HG02623 (cell line): ENCODE data around the gene TPCN1.

ENCODE experiments used
- ATAC-seq: cut with Tn5 transposase; IDR thresholded peaks from one replicate; pipeline ENCODE4 v1.9.1; 2021; ENCODE audit warnings: moderate library complexity; ENCODE audit not compliant: unreplicated experiment

The TPCN1 gene

DNA sequence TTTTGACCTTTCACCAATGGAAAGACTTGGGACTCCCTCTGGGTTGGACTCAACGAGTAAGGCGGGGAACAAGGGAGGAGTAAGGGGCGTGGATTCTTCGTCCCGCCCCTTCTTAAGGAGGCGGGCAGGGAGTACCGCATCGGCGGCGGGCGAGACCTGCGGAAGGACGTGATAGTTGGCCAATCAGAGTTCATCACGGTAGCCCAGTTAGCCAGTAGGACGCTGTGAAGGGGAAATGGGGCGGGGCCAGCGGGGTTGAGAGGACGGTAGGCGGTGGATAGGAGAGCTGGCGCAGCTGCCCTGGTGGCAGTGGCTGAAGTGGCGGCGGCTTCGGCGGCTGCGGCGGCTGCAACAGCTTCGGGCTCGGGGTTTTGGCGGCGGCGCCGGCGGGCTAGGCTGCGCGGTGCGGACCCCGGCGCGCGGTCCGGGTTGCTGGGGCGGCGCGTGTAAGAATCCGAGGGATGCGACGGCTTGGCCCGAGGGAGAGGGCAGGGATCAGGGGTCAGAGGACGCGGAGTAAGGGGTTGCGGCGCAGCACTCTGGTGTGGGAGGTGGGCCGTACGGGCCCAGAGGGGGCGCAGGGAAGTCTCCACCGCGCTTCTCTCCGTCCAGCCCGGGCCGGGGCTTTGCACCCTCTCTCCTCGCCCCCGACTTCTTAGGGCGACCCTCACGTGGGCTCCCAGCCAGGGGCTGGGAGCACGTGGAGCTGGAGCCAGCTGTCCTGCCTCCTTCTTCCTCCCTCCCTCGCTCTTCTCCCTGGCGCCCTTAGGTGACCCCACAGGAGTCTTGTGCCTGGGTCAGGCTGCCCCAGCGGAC, at the start of gene TPCN1:
TPCN1 (plus strand) TSS at position 284 of the 816 bp plus-strand sequence. CDS start 5,389 bp downstream, outside the sequence.
- ATAC-seq, result peak; percentile 84

DNA sequence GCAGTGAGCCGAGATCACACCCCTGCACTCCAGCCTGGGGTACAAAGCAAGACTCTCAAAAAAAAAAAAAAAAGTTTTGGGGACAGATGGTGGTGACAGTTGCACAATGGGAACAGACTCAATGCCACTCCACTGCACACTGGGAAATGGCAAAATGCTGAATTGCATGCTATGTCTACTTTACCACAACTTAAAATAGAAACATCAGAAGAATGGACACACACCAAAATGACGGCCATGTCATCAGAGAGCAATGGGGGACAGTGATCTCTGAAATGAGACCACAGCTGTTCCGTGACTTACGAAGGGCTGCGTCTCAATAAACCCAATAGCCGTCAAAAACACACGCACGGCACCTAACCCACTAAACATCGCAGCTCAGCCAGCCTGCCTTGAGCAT, 49.7 kb upstream of the TPCN1 start:
- ATAC-seq, result no peak

DNA sequence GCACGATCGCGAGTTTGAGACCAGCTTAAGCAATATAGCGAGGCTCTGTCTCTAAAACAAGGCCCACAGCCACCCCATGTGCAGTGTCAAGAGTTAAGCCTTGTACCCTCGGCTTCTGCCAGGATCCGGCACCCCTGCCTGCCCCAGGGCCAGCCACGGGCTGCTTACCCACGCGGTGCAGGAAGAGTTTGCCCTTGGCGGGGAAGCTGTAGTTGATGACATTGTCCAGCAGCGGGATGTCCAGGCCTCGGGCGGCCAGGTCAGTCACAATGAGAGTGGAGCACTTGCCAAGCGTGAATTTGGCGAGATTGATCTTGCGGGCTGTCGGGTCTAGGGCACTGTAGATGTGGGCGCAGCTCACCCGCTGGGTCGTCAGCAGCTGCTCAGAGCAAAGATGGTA, 49.1 kb upstream of the TPCN1 start:
- ATAC-seq, result no peak

GRCh38 chr12:113173081-113173698, 48.1 kb upstream of the TPCN1 start:
- peak; percentile 59 for ATAC-seq

DNA sequence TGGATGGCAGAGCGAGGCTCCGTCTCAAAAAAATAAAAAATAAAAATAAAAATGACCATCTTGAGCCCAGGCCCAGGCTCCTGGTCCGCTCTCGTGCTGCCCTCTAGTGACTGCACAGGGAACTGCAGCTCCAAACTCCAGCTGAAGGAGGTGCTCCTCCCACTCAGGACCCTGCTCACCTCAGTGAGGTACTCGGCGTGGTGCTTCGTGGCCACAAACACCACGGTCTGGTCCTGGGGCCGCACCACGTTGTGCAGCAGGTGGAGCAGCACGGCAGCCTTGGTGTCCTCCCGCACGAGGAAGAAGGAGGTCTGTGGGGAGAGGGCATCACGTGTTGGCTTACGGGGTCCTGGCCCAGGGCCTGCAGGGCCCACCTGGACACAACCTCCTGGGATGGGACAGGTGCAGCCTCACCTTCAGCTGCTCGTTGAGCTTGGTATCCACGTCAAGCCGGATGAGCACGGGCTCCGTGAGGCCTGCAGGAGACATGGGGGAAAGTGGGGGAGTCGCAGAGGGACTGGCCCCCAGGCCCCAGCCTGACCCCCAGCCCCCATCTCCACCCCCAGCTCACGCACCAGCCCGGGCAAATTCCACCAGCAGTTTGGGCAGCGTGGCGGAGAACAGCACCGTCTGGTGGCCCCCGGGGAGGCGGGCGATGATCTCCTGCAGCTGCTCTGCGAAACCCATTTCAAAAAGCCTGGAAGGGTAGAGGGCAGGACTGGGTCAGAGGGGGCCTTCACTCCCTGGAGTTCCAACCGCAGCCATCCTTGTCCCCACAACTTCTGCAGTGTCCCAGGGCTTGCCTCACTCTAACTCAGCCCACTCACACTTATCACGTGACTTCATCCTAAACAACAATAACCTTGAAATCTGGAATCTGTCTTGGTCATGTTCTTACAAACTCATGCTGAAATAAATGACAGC, 46.5 kb upstream of the TPCN1 start:
- ATAC-seq, result no peak

- no peak for ATAC-seq
These were observed 42.2 kb upstream of the TPCN1 start for GRCh38 chr12:113179023-113179422.

- ATAC-seq, result no peak
These were observed 40.9 kb upstream of the TPCN1 start for GRCh38 chr12:113180333-113180732.

DNA sequence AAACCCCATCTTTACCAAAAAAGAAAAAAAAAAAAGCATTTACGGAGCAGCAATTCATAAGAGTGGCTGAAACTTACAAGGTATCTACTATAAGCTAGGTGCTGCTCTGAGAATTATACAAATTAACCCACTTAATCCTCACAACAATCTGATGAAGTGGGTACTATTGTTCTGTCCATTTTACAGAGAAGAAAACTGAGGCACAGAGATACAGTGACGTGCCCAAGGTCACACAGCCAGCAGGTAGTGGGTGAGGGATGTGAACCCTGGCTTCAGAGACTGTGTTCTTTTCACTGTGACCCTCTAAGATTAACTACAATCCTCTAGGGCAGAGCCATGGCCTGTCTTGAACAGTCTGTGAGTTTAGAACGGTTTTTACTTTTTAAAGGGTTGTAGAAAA, 39.3 kb upstream of the TPCN1 start:
- ATAC-seq, result no peak

DNA sequence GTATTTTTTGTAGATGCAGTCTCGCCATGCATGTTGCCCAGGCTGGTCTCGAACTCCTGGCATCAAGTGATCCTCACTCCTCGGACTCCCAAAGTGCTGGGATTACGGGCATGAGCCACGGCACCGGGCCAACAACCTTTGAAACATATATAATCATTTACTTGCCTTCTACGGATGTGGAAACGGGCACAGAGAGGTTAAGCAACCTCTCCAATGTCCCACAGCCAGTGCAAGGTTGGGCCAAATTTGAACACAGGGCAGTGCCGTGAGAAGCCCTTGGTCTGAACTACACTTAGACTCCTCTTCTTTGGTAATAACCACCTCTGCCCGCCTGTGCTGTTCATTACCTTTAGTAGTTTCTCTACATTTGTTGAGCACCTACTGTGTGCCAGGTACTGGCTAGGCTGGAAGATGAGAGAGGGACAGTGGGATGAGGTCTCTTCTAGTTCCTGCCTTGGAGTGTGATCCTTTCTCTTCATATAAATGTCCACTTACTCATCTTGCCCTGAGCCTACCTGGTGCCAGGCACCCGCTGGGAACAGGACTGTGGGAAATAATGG, 38.2 kb upstream of the TPCN1 start:
- ATAC-seq, result no peak

DNA sequence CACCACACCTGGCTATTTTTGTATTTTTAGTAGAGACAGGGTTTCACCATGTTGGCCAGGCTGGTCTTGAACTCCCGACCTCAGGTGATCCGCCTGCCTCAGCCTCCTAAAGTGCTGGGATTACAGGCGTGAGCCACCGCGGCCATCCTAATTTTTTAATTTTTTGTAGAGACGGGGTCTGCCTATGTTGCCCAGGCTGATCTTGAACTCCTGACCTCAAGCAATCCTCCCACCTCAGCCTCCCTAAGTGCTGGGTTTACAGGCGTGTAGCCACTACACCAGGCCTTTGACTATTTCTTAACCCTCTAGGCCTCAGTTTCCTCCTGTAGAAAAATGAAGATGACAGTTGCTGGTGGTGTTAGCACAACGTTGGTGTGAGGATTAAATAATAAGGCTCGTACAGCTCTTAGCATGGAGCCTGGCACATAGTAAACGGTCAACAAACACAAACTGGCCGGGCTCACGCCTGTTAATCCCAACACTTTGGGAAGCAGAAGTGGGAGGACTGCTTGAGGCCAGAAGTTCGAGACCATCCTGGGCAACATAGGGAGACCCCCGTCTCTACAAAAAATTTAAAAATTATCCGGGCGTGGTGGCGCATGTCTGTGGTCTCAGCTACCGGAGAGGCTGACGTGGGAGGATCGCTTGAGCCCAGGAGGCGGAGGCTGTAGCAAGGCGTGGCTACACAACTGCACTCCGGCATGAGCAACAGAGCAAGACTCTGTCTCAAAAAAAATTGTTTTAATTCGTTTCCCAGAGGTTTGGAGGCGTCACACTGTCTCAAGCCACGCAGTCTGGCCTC, 37.0 kb upstream of the TPCN1 start:
- peak; percentile 33 for ATAC-seq

DNA sequence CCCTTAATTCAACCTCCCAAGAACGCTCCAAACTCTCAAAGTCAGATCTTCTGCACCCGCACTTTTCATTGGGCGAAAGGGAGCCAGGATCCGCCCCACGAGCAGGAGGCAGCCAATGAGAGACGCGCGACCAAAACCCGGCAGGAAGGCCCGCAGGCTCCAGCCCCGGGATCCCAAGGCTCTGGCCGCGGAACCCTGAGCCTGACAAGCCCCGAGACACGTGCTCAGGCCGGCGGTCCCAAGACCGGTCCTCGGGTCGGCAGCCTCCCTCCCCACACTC, 36.4 kb upstream of the TPCN1 start:
- ATAC-seq, result peak; percentile 76

DNA sequence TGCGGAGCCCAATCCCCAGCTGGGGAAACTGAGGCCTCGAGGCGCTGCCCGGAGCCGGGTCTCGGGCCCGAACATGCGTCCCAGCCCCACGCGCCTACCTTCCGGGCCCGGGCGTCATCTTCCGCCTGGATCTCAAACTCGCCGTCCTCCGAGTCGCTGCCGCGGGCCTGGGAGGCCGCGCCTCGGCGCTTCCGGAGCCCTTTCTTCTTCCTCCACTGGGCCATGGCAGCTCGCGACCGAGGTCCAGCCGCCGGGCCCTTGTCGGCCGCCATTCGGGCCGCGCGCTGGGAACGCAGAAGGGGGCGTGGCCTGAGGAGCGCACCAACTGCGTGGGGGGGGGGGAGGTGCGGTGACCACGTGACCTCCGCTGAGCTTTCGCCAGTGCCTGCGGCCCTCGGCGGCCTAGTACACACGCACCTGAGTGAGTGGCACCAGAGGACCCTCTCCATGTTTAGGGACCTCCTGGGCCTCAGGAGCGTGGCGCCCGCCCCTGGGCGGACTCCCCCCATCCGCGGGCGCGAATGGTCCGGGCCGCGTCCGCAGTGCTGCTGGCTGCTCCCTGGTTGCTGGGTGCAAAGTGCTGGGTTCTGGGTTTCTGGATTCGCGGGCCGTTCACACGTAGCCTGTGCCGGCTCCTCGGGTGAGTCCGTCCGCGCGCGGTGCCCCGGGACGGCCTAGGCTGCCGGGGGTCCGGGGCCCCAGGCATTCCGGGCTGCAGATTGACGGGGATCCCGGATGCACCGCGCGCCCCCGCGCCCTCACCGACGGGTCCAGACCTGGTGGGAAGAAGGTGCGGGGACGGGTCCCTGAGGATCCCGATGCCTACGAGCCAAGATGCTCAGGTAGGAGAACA, 35.9 kb upstream of the TPCN1 start, which contains the start of the genes DDX54 and RITA1:
DDX54 (minus strand) TSS at position 299 of the 853 bp plus-strand sequence; CDS start at position 272, 27 bp downstream.
RITA1 (plus strand) TSS at position 542 of the 853 bp plus-strand sequence. CDS start 1,026 bp downstream, outside the sequence.
- ATAC-seq, result peak; percentile 40

- ATAC-seq, result no peak
These were observed 35.3 kb upstream of the TPCN1 start for GRCh38 chr12:113186033-113186365.

GRCh38 chr12:113186666-113187325, 34.5 kb upstream of the TPCN1 start:
- ATAC-seq, result no peak

DNA sequence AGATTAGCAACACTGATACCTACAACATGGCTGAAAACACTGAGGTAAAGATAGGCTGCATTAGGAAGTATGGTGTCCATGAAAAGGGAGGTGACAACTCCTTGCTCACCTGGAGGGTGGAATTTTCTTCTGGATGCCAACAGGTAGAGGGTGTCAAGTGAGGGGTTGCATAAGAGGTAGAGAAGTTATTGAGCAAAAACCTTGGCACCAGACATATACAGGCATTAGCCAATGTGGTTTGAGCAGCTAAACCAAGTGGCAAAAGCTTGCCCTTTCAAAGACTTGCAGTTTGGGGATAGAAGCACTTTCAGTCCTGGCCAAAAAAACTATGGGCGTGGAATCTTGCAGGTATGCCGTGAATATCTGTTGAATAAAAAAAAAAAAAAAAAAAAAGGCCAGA, 31.9 kb upstream of the TPCN1 start:
- no peak for ATAC-seq

GRCh38 chr12:113190761-113191160, 30.5 kb upstream of the TPCN1 start:
- ATAC-seq, result no peak

GRCh38 chr12:113191227-113191626, 30.0 kb upstream of the TPCN1 start:
- ATAC-seq, result no peak

DNA sequence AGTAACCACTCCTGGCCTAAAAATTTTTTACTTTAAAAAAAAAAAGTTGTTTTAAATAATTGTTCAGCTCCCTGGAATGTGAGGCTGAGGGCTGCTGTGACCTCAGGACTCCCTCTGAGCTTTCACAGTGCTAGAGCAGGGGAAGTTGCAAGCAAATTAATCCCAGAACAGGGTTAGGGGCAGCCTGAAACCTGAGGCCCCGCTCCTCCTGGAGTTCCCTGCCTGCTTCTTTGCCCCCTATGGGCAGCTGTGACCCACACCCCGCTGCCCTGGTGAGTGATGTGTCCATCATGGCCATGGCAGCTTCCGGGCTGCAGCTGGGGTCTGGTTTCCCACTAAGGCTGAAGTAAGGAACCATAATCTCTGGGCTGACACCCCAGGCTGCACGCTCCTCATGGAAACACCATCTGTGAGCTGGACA, 26.3 kb upstream of the TPCN1 start:
- ATAC-seq, result no peak

GRCh38 chr12:113195598-113195997, 25.7 kb upstream of the TPCN1 start:
- no peak for ATAC-seq
